Measurements from ENCODE around the gene HAUS2.
"Not testable (repeated sequence)": the region's sequence is repeated elsewhere in the genome, so short reads cannot be mapped to it uniquely, and the experiment has no call there.

HAUS2 gene

GRCh38 chr15:42576040-42576594 lies 27.5 kb downstream of the HAUS2 start:
- DNase-seq (ENCODE audit: low read depth): no peak

- no peak for DNase-seq (ENCODE audit: low read depth)
These were observed 28.1 kb downstream of the HAUS2 start for GRCh38 chr15:42576776-42577175.

GRCh38 chr15:42577514-42578031 lies 28.9 kb downstream of the HAUS2 start:
- DNase-seq (ENCODE audit: low read depth): no peak

GRCh38 chr15:42578984-42579537 lies 30.4 kb downstream of the HAUS2 start:
- no peak for DNase-seq (ENCODE audit: low read depth)

GRCh38 chr15:42581272-42581730 lies 32.7 kb downstream of the HAUS2 start:
- DNase-seq (ENCODE audit: low read depth): peak; percentile 55

- no peak for DNase-seq (ENCODE audit: low read depth)
These were observed 34.1 kb downstream of the HAUS2 start for GRCh38 chr15:42582569-42583375.

- no peak for DNase-seq (ENCODE audit: low read depth)
These were observed 35.6 kb downstream of the HAUS2 start for GRCh38 chr15:42584031-42584765.

GRCh38 chr15:42590619-42591237 lies 42.1 kb downstream of the HAUS2 start:
- no peak for DNase-seq (ENCODE audit: low read depth)

- DNase-seq (ENCODE audit: low read depth): no peak
These were observed 42.7 kb downstream of the HAUS2 start for GRCh38 chr15:42591238-42591934.

- DNase-seq (ENCODE audit: low read depth): no peak
These were observed 44.1 kb downstream of the HAUS2 start for GRCh38 chr15:42592716-42593115.

GRCh38 chr15:42593143-42593542 lies 44.5 kb downstream of the HAUS2 start:
- no peak for DNase-seq (ENCODE audit: low read depth)

GRCh38 chr15:42594095-42594494 lies 45.5 kb downstream of the HAUS2 start:
- no peak for DNase-seq (ENCODE audit: low read depth)

GRCh38 chr15:42595626-42596240 lies 47.1 kb downstream of the HAUS2 start:
- no peak for DNase-seq (ENCODE audit: low read depth)

- DNase-seq (ENCODE audit: low read depth): not testable (repeated sequence)
These were observed 52.7 kb downstream of the HAUS2 start for GRCh38 chr15:42601316-42601715.

- DNase-seq (ENCODE audit: low read depth): no peak
These were observed 53.9 kb downstream of the HAUS2 start for GRCh38 chr15:42602501-42602900.

GRCh38 chr15:42603978-42604377 lies 55.3 kb downstream of the HAUS2 start:
- DNase-seq (ENCODE audit: low read depth): no peak

- DNase-seq (ENCODE audit: low read depth): no peak
These were observed 56.5 kb downstream of the HAUS2 start for GRCh38 chr15:42604894-42605744.

- no peak for DNase-seq (ENCODE audit: low read depth)
These were observed 57.2 kb downstream of the HAUS2 start for GRCh38 chr15:42605796-42606195.

- DNase-seq (ENCODE audit: low read depth): no peak
These were observed 59.5 kb downstream of the HAUS2 start for GRCh38 chr15:42608110-42608531.

All from stimulated activated CD8-positive, alpha-beta memory T cell treated with anti-CD3 and anti-CD28 coated beads, Interleukin-7, amount 100 ng/mL, for 24 hours (primary cell).